GM19351 (cell line): Measurements from ENCODE around the gene ACSL6.

Experiments
- ATAC-seq: cut with Tn5 transposase; IDR thresholded peaks from one replicate; pipeline ENCODE4 v1.9.1; 2021; ENCODE audit warnings: mild to moderate bottlenecking, moderate library complexity; ENCODE audit not compliant: unreplicated experiment

The ACSL6 gene

DNA sequence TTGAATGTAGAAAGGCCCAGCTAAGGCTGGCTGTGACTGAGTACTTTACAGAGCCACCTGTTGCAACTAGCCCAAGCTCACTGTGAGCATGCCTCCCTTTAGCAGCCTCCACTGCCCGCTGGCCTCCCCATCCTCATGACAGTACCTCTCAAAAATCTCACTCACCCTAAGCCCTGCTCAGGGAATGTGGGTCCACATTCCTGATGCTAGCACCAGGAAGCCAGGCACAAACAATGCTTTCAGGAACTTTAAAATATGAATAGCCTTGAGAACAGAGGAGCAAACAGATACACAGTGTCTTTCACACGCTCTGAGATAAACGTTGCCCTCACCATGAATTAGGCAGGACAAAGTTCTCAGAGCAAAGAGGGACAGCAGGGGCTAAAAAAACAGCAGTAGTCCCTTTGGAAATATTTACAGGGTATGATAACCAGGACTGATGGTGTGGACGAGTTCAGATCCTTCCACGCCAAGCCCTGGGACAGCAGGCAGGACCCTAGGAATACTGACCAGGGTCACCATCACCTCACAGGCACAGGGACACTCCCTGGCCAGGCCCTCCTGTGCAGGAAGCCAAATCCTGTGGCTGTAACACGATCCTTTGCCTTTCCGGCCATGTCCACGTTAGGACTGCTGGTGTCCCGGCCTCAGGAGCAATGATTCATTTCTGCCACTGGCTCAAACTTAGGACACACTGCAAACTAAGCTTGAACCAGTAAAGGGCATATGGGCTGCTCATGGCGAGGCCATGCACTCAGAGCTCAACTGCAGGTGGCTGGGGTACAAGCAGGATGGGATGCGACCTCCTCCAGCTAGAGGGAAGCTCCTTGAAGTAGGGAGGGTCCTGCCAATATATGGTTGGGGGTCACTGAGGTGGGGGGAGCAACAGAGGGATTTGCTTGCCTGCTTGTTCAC lies 9.6 kb downstream of the ACSL6 start:
- no peak for ATAC-seq

DNA sequence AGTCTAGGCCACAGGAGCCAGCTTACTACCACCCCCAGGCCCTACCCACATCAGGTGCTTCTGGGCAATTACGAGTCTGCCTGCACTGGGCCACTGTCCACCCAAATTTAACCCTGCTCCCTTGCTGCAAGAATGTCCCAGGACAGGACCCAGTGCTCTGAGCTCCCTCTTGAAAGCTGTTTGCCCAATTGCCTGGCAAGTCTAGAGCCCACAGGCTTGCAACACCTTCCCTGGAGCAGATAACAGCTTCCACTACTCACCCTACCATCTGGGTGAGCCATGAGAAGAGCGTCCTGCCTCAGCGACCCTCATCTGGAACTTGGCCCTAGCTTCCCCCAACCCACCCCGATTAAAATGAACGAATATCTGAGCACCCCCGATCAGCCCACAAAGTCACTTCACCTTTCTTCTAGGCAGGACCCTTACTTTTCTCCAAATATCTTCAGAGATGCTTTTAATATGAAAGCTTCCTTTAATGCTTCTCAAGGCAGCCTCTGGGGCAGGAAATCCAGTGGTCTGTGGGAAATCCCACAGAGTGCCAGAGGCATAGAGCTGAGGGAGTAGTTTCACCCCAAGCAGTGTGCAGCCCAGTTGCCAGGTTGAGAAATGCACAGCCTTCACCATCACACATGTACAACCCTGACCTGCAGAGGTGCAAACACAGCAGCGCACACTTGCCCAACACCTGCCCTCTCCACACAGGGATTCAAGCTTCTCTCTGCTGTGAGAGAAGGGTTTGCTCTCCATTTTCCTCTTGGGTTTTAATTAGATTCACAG lies 10.6 kb downstream of the ACSL6 start:
- ATAC-seq, result no peak

DNA sequence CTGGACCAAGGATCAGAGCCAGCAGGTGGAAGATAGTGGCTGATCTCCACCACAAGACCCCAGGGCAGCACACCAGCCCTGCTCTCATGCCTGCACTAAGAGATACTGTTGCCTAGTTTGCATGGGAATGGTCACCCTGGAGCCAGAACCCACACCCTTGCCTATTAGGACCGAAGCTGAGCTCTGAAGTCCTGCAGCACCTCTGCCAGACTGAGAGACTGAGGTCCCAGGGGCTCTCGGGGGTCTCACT lies 11.3 kb downstream of the ACSL6 start:
- no peak for ATAC-seq

DNA sequence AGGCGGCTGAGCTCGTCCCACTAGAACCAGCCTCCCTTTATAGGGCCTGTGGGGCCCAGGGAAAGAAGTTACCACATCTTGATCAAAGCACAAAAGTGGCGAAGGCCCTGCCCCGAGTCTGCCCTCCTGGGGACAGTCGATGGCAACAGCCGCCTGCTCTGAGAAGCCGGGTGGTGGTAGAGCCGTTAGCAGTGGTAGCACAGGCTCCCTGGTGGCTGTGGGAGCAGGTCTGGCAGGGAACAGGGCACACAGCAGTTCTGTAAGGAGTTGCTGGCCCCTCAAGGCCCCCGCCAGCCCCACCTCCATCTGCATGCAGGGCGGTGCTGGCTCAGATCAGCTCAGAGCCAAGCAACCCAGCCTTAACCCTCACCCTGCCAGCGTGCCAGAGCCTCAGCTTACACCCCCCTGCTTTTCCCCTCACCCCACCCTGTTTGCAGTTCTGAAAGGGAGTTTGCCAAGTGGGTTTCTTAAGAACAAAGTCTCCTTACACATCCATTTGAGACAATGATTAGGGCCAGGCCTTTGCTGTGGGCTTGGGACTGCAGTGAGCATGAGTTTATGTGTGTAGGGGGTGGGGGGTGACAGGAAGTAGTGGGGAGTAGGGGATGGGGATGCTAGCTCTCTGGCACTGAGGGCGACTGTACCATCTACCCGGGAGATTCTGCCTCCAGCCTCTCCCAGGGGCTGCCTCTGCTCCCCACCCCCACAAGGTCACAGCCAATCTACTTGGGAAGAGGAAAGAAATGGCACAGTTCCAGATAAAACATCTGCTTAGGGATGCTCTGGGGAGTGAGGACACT lies 11.8 kb downstream of the ACSL6 start:
- no peak for ATAC-seq

DNA sequence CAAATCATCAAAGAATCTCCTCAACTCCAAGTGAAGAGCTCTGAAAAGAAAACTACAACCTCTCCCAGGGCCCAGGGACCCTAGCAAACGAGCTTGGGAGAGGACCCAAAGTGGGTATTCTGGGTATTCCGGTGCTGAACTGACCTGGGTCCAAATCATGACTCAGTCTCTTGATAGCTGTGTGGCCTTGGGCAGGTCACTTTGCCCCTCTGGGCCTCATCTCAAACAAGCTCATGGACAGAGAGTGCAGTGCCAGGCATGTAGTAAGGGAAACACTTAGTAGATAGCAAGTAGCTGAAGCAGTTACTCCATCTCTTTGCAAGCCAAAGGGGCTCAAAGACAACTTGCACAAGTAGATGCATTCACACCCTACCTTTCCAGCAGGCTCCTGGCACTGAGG lies 12.4 kb downstream of the ACSL6 start:
- no peak for ATAC-seq

DNA sequence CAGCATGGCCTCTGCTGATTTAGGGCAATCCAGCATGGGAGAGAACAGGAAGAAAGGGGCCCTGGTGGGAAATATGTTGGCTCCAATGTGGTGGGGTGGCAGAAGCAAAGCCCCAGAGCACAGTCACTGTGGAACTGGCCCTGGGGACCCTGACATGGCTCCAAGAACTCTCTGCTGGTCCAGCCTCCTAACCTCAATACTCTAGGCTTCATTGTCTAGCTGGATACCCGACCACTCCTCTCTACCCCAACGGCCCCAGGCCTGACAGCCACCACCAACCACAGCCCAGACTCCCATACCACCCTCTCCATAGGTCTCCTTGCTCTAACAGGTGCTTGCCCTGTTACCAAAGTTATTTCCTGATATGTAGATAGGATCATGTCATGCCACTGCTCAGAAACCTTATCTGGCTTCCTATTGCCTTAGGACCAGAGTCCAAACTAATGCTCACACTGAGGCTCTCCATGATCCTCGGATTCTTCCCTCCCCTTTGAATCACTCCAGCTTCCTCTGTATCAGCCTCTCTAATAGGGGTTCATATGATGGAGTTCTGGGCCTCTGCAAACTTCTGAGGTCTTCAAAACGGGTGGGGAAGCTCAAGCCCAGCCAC lies 12.9 kb downstream of the ACSL6 start:
- no peak for ATAC-seq

DNA sequence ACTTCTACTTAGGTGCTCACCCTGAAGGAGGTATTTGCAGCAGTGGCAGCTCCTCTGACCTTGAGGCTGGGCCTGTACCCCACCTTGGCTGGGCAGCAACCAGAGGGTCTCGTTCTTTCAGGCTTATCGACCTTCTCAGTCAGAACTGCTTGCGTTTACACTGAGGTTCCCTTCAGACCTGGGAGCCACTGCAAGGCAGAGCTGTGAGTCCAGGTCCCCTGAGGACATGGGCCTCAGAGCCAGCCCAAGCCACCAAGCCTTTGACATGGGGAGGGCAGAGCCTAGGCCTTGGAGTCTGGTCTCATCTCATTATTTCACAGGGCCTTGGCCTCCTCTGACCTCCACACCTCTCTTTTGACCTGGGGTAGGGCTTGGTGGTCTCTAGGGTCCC lies 13.7 kb downstream of the ACSL6 start:
- ATAC-seq, result no peak

DNA sequence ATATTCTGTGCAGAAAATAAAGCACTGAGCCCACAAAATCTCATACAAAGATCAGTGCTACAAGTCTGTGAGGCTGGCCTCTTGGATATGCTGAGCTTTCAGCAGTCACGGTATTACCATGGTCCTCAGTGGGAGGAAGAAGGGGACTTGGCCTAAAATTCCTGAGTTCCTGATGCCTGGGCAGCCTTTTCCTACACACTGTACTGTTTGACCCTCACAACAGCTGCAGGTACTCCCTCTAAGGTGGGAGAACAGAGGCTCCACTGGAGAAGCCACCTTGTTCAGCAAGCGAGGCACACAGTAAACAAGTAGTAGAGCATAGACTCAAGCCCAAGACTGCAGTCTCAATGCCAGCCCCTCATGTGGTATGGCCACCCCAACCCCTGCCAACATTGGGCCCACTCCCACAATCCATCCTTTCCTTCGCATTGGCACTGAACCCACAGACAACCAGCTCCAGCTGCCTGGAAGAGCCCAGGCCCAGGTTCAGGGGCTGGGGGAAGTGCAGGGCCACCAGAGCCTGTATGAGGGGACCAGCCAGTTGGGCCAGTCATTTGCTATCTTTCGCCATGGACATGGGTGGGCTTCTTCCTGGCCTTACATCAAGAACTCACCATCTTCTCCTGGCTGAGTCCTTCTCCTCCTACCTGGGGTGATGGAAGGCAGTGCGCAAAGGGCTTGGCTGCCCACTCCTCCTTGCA lies 14.3 kb downstream of the ACSL6 start:
- no peak for ATAC-seq

DNA sequence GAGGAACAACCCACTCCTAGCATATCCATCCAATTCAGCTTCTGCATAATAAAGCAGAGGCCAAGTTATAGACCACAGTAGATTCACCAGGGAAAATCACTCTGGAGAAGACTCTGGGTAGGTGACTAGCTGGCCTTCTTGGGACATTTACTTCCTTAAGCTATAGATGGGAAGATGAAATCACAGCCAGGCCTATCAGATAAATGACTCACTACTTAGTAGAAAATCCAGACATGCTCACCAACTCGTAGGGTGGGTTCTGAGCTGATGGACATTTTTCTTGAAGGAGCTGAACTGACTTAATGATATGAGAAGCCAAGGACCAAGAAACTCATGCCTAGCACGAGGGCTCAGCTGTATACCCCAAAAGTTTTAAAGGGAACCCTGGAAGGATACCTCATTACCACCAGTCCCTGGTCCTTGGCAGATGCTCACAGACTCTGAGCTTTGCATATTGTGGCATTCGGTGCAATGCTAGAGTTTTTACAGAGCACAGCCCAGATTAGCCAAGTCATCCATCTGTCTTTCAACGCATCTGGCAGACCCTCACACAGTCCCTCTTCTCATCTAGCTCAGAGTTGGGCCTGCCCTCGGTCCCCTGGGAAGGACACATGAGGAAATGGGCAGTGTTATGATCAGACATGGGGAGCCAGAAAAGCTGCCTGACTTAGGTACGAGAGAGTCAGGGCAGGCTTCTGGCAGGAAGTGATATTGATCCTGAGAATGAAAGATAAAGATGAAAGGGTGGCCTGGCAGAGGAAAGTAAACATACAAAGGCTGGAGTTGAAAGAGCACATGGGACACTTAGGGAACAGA lies 15.0 kb downstream of the ACSL6 start:
- ATAC-seq, result no peak

DNA sequence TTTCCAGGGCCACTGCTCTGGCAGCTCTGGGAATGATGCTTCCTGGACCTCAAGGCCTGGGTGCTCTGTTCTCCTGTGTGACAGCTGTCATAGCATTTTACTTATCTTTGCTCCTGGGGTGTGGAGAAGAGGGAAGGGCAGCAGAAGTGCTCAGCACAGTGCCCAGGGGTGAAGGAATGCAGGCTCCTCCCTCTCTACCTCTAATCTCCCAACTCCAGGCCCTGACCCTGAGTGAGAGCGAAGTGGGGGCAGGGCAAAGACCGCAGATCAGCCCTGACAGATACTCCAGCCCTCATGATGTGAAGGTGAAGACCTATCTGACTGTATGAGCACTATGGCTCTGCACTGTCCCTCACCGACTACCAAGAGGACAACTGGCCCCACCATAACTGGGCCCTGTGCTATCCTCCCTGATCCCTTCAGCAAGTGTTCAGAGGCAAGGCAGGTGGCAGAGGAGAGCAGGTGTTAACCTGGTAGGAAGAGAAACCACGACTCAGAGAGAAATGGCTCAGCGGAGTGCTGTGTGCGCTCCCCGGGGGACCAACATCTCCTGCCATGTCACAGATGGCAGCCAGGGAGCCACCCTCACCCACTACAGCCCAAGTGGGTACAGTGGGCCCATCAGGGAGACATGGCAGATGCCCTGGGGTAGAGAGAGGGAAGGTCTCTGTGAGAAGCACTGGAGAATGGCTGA lies 16.8 kb downstream of the ACSL6 start:
- ATAC-seq, result no peak

DNA sequence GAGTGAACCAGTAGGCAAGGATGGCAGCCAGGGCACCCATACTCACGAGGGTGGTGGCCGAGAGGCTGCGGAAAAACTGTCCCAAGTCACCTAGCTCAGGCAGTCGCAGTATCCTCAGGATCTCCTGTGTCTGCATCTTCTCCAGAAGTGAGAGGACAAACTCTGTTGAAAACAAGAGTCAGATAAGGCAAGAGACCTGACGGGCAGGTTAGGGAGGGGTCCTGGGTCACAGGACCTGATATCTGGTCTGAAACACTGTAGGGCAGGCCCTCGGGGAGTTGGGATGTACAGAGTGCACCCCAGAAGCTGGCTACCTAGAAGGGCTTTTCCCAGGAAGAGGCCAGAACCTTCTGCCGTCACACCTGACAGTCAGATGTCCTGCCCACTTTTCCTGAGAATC lies 17.4 kb downstream of the ACSL6 start:
- ATAC-seq, result no peak

DNA sequence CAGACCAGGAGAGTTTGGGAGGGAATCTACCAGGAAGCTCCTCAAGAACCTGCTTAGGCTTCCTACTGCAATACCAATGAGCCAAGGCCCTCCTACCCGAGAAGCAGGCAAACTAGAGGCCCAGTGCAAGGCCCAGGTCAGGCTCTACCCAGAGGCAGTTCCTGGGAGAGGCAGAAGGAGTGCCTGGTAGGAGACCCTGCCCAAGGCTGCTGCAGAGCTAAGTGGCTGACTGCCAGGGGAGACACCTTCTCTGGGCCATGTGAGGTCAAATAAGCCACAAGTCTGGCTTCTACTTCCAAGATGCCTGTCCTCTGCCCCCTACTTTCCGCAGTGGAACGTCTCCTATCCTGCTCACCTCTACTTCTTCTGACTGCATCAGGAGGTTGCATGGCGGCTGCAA lies 17.8 kb downstream of the ACSL6 start:
- ATAC-seq, result no peak

DNA sequence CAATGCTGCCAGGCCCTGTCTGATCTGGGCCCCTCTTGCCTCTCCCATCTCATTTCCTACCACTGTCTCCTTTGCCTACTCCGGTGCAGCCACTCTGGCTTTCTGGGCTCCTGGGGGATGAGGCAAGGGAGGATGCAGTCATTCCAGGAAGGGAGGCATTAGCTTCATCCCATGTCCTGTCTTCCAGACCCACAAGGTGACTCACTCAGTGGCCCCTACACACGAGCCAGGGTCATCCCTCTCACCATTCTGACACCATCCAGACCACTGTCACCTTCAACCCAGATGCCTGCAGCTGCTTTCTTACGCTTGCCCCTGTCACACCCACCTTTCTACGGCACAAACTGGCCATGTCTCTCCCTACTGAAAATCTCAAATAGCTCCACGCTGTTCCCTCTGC lies 19.1 kb downstream of the ACSL6 start:
- ATAC-seq, result no peak

DNA sequence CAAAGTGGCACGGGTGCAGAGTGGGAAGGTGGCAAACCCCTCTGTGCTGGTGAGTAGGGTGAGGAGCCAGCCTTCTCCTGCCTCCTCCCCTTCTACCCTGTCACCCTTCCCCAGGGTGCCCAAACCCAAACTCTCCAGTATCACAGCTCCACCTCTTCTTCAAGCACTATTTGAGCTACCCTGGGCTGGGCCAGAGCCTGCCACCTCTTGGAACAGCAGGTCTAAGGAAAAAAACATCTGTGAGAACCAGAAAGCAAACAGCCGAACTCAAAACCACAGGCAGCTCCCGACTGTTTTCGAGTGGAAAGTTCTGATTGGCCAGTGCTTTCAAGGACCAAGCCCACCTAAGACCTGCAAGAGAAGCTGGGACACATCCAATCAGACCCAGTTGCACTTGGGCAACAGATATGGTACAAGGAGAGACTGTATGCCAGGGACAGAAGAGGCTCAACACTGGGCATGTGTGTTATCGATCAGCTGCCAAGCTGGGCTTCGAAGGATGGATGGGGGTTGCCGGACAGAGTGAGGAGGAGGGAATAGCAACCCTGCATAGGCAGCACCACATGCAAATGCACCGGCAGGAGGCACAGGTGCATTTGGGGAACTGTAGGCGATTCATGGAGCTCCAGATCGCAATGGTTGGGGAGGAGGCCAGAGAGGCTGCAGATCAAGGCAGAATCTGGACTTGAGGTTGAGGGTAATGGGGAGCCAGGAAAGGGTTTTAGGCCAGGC lies 19.7 kb downstream of the ACSL6 start:
- ATAC-seq, result no peak

DNA sequence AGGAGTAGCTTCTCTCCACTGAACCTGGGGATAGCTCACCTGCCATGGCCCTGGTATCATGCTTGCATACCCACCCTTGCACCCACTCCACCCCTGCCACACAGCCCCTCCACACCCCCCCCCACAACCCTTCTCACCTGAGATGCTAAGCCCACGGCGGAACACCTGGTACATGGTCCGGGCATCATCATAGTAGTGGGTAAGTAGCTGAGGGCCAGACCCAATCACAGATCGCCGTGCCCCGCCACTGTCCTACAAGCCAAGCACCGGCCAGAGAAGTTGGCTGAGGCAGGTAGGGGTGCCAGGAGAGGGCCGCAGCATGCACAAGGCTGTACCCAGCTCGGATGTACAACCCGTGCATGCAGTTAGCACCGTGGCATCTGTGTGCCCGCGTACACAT lies 20.7 kb downstream of the ACSL6 start:
- no peak for ATAC-seq

DNA sequence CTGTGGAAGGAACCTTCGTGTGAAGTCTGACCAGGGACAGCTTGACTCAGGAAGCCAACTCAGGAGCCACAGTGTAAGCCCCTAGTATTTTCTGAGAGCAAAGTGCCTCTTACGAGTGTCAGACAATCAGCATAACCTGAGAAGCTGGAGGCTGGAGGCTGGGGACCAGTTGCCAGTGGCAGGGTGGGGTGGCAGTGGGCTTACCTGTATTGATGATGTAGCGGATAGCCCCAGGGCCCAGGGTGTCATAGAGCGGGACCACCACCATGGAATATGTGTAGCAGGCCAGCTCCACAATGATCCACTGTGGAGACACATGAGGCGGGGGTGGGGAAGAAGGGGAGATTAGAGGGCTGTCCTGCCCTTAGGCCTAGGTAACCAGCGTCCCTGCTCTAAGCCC lies 22.9 kb downstream of the ACSL6 start:
- no peak for ATAC-seq

DNA sequence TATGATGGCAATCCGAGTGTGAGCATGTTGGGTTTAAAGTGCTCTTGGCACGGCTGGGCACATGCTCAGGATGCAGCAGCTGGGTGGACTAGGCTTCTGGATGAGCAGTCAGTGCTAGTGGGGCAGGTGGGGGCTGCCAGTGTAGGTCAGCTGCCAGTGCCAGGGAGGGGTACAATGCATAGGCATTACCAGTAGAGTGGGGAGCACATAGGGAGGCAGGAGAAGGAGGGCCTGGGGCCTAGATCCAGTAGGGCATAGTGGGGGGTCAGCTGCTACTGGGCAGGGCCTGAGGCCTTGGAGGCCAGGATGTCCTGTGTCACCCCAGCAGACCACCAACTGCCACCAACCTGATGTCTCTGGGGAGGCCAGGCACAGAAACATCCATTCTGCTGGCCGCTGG lies 24.2 kb downstream of the ACSL6 start:
- ATAC-seq, result no peak

DNA sequence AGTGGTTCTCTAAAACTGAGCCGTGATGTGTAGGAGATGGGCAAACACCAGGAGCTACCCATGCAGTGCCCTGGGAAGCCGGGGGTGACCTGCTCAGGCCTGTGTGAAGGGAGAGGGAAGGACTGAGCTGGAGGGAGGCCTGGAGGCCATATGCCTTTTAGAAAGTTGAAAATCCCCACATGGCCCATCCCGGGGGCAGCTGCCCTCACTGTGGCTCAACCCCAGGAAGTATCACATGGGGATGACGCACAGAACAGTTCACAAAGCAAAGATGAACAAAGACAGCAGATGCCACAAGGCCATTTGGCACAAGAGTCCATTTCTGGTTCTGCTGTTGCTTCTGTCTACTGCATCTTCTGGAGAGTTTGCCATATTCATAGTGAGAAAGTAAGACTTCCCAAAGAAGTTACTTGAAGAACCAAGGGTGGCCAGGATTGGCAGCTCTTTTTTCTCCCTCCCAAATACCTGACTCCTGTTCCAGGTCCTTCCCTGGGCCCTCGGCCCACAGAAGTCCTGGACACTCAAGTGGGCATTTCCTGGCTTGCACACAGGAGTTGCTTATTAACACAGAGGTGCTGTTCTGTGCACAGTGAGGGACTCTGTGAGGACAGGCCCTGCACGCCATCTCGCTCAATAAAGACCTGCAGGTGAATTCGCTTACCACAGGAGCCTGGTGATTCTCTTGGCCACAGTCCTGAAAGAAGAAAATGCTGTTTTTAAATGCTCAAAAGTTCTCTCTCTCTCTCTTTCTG lies 25.1 kb downstream of the ACSL6 start:
- ATAC-seq, result no peak
